ENCODE results near the gene CFI. TPM values are rescaled to one million over a fixed set of nuclear protein-coding genes. Genes with fewer than 3 reads are reported as not detected.
"Not testable (repeated sequence)": the region's sequence is repeated elsewhere in the genome, so short reads cannot be mapped to it uniquely, and the experiment has no call there.

CFI gene
- polyA plus RNA-seq, 3 donors = 76.2 to 92.6 (median 84.7) TPM

GRCh38 chr4:109801099-109801789 is 555 bp downstream of the CFI start:
- DNase-seq (ENCODE audit: low read depth in 3 of 3, low spot score in 2 of 3) = no peak

GRCh38 chr4:109798866-109799265 is 2.9 kb downstream of the CFI start:
- DNase-seq (ENCODE audit: low read depth in 3 of 3, low spot score in 2 of 3) = no peak

- no peak for DNase-seq (ENCODE audit: low read depth in 3 of 3, low spot score in 2 of 3)
Measured at GRCh38 chr4:109795059-109795458, 6.7 kb downstream of the CFI start.

- DNase-seq (ENCODE audit: low read depth in 3 of 3, low spot score in 2 of 3) = no peak
Measured at GRCh38 chr4:109787807-109788206, 14.0 kb downstream of the CFI start.

- DNase-seq (ENCODE audit: low read depth in 3 of 3, low spot score in 2 of 3) = no peak
Measured at GRCh38 chr4:109786846-109787245, 15.0 kb downstream of the CFI start.

- not testable (repeated sequence) for DNase-seq (ENCODE audit: low read depth in 3 of 3, low spot score in 2 of 3)
Measured at GRCh38 chr4:109782092-109782491, 19.7 kb downstream of the CFI start.

GRCh38 chr4:109764789-109765402 is 36.9 kb downstream of the CFI start:
- no peak for DNase-seq (ENCODE audit: low read depth in 3 of 3, low spot score in 2 of 3)

- no peak for DNase-seq (ENCODE audit: low read depth in 3 of 3, low spot score in 2 of 3)
Measured at GRCh38 chr4:109764376-109764775, 37.4 kb downstream of the CFI start.

GRCh38 chr4:109760682-109761081 is 41.1 kb downstream of the CFI start:
- no peak for DNase-seq (ENCODE audit: low read depth in 3 of 3, low spot score in 2 of 3)

- no peak for DNase-seq (ENCODE audit: low read depth in 3 of 3, low spot score in 2 of 3)
Measured at GRCh38 chr4:109755656-109756055, 46.1 kb downstream of the CFI start.

GRCh38 chr4:109754093-109754857 is 47.5 kb downstream of the CFI start:
- DNase-seq (ENCODE audit: low read depth in 3 of 3, low spot score in 2 of 3) = no peak

- no peak for DNase-seq (ENCODE audit: low read depth in 3 of 3, low spot score in 2 of 3)
Measured at GRCh38 chr4:109752525-109752924, 49.3 kb downstream of the CFI start.

- no peak for DNase-seq (ENCODE audit: low read depth in 3 of 3, low spot score in 2 of 3)
Measured at GRCh38 chr4:109751852-109752251, 49.9 kb downstream of the CFI start.

GRCh38 chr4:109750652-109751244 is 51.1 kb downstream of the CFI start:
- DNase-seq (ENCODE audit: low read depth in 3 of 3, low spot score in 2 of 3) = no peak

GRCh38 chr4:109749388-109750082 is 52.3 kb downstream of the CFI start:
- no peak for DNase-seq (ENCODE audit: low read depth in 3 of 3, low spot score in 2 of 3)

- DNase-seq (ENCODE audit: low read depth in 3 of 3, low spot score in 2 of 3) = no peak
Measured at GRCh38 chr4:109748114-109748513, 53.7 kb downstream of the CFI start.

- no peak for DNase-seq (ENCODE audit: low read depth in 3 of 3, low spot score in 2 of 3)
Measured at GRCh38 chr4:109746728-109747127, 55.1 kb downstream of the CFI start.

GRCh38 chr4:109745830-109746229 is 56.0 kb downstream of the CFI start:
- no peak for DNase-seq (ENCODE audit: low read depth in 3 of 3, low spot score in 2 of 3)

- no peak for DNase-seq (ENCODE audit: low read depth in 3 of 3, low spot score in 2 of 3)
Measured at GRCh38 chr4:109739547-109739946, 62.3 kb downstream of the CFI start.

GRCh38 chr4:109738104-109738872 is 63.5 kb downstream of the CFI start:
- no peak for DNase-seq (ENCODE audit: low read depth in 3 of 3, low spot score in 2 of 3)
